IMR-90 (cell line): ENCODE data around the gene SLC66A1. TPM values are rescaled to one million over a fixed set of nuclear protein-coding genes. Genes with fewer than 3 reads are reported as not detected.

Experiments
- ATAC-seq: fragments of 200-7000 bp; cut with Tn5 transposase; 2 replicates; pipeline ENCODE4 v1.9.1; 2020; ENCODE audit warnings: low read depth, mild to moderate bottlenecking, moderate library complexity
- BruUV-seq: library from RNA; stranded (reverse); fragments of 400-500 nt; replicated peaks from 2 replicates; lab custom pipeline; 2021; lab: Mats Ljungman, UMichigan
- CTCF ChIA-PET: fragments of 300-600 bp; formaldehyde crosslinking; extraction: SDS; loops from one replicate; lab custom pipeline; 2021; ENCODE audit warnings: antibody characterized with exemption; lab: Yijun Ruan, JAX
- POLR2A ChIA-PET: fragments of 300-600 bp; sonication (Branson Sonifier 250); formaldehyde crosslinking; loops from one replicate; lab custom pipeline; 2022; ENCODE audit warnings: antibody characterized with exemption; ENCODE audit not compliant: unreplicated experiment; lab: Charles Lee
- DNase-seq: peaks from one replicate; pipeline ENCODE4 v3.0.0; 2013
- H2AFZ ChIP-seq: replicated peaks from 2 replicates; pipeline ENCODE3; 2013; ENCODE audit warnings: low read length, mild to moderate bottlenecking; ENCODE audit not compliant: poor library complexity
- H2AK5ac ChIP-seq: 2 replicates; pipeline ENCODE4 v1.6.1; 2013; ENCODE audit warnings: low read depth, low read length, inconsistent platforms
- H2AK9ac ChIP-seq: replicated peaks from 2 replicates; pipeline ENCODE3; 2013; ENCODE audit warnings: mild to moderate bottlenecking, low read depth, low read length, moderate library complexity; ENCODE audit not compliant: poor library complexity
- H2BK120ac ChIP-seq: 2 replicates; pipeline ENCODE4 v1.6.1; 2013; ENCODE audit warnings: low read depth, low read length, inconsistent platforms
- H2BK15ac ChIP-seq: 3 replicates; pipeline ENCODE4 v1.6.1; 2013; ENCODE audit warnings: low read depth, low read length, inconsistent platforms
- H2BK20ac ChIP-seq: 2 replicates; pipeline ENCODE4 v1.6.1; 2013; ENCODE audit warnings: low read depth, mild to moderate bottlenecking, inconsistent platforms, low read length, moderate library complexity
- H2BK5ac ChIP-seq: 2 replicates; pipeline ENCODE4 v1.6.1; 2013; ENCODE audit warnings: mild to moderate bottlenecking, low read depth, low read length, inconsistent platforms; ENCODE audit not compliant: poor library complexity, severe bottlenecking
- H3K14ac ChIP-seq: replicated peaks from 2 replicates; pipeline ENCODE4 v1.6.1; 2013; ENCODE audit warnings: low read depth, low read length, inconsistent platforms
- H3K18ac ChIP-seq: 2 replicates; pipeline ENCODE4 v1.6.1; 2013; ENCODE audit warnings: low read depth, low read length, control low read depth
- H3K23ac ChIP-seq: 2 replicates; pipeline ENCODE4 v1.6.1; 2013; ENCODE audit warnings: low read depth, low read length, inconsistent platforms
- H3K27ac ChIP-seq: 2 replicates; pipeline ENCODE4 v1.5.1; 2013; ENCODE audit warnings: mild to moderate bottlenecking, control low read depth, low read length; ENCODE audit not compliant: insufficient read depth
- H3K27me3 ChIP-seq: 2 replicates; pipeline ENCODE4 v1.6.1; 2013; ENCODE audit warnings: low read length; ENCODE audit not compliant: control insufficient read depth, insufficient read depth
- H3K36me3 ChIP-seq: 2 replicates; pipeline ENCODE4 v1.6.1; 2013; ENCODE audit warnings: low read length, mixed read lengths; ENCODE audit not compliant: control insufficient read depth, insufficient read depth
- H3K4ac ChIP-seq: 2 replicates; pipeline ENCODE4 v1.6.1; 2013; ENCODE audit warnings: low read depth, low read length, inconsistent platforms
- H3K4me1 ChIP-seq: 2 replicates; pipeline ENCODE4 v1.6.1; 2013; ENCODE audit warnings: low read length, mixed read lengths; ENCODE audit not compliant: control insufficient read depth, insufficient read depth
- H3K4me2 ChIP-seq: 2 replicates; pipeline ENCODE4 v1.6.1; 2013; ENCODE audit warnings: low read depth, mild to moderate bottlenecking, control low read depth, low read length, moderate library complexity
- H3K4me3 ChIP-seq: 2 replicates; pipeline ENCODE4 v1.5.1; 2013; ENCODE audit warnings: low read depth, mild to moderate bottlenecking, control low read depth, low read length, moderate library complexity; ENCODE audit not compliant: insufficient read depth
- H3K56ac ChIP-seq: 2 replicates; pipeline ENCODE4 v1.6.1; 2013; ENCODE audit warnings: low read length, inconsistent platforms; ENCODE audit not compliant: insufficient read depth; ENCODE audit errors: extremely low read depth
- H3K79me1 ChIP-seq, 2 experiments: 2 replicates each; pipeline ENCODE4 v1.6.1; 2013; ENCODE audit warnings: low read length in 2 of 2, inconsistent platforms in 1 of 2, low read depth in 1 of 2
- H3K9ac ChIP-seq: 2 replicates; pipeline ENCODE4 v1.6.1; 2013; ENCODE audit warnings: low read depth, low read length, control low read depth
- H3K9me1 ChIP-seq: 2 replicates; pipeline ENCODE4 v1.6.1; 2013; ENCODE audit warnings: low read length, inconsistent platforms; ENCODE audit not compliant: insufficient read depth
- H3K9me3 ChIP-seq: 2 replicates; pipeline ENCODE4 v1.6.1; 2013; ENCODE audit warnings: low read length; ENCODE audit not compliant: control insufficient read depth, insufficient read depth
- H4K20me1 ChIP-seq: 2 replicates; pipeline ENCODE4 v1.6.1; 2013; ENCODE audit warnings: low read length, inconsistent platforms; ENCODE audit not compliant: insufficient read depth
- H4K5ac ChIP-seq: 2 replicates; pipeline ENCODE4 v1.6.1; 2013; ENCODE audit warnings: mild to moderate bottlenecking, low read depth, low read length, control low read depth
- H4K8ac ChIP-seq, 2 experiments: 2 replicates each; pipeline ENCODE4 v1.6.1; 2013; ENCODE audit warnings: low read depth in 2 of 2, low read length in 2 of 2, control low read depth in 1 of 2, inconsistent platforms in 1 of 2
- H4K91ac ChIP-seq: 2 replicates; pipeline ENCODE4 v1.6.1; 2013; ENCODE audit warnings: low read depth, low read length, inconsistent platforms; ENCODE audit not compliant: insufficient read depth
- BHLHE40 ChIP-seq: fragments of 150-350 bp; IDR thresholded peaks from 2 replicates; pipeline ENCODE4 v1.6.1; 2016; ENCODE audit warnings: mild to moderate bottlenecking, low read depth, low read length
- CEBPB ChIP-seq: IDR thresholded peaks from 2 replicates; pipeline ENCODE4 v1.6.1; 2012; ENCODE audit warnings: low read depth, low read length, improper control_type of control experiment
- CHD1 ChIP-seq: IDR thresholded peaks from 2 replicates; pipeline ENCODE4 v1.6.1; 2012; ENCODE audit warnings: low read depth, low read length, improper control_type of control experiment
- FOS ChIP-seq: fragments of 150-350 bp; IDR thresholded peaks from 2 replicates; pipeline ENCODE4 v1.6.1; 2016; ENCODE audit warnings: low read depth, low read length
- MAFK ChIP-seq: IDR thresholded peaks from 2 replicates; pipeline ENCODE4 v1.6.1; 2012; ENCODE audit warnings: low read depth, low read length, improper control_type of control experiment
- MAZ ChIP-seq: IDR thresholded peaks from 2 replicates; pipeline ENCODE4 v1.6.1; 2012; ENCODE audit warnings: low read depth, mild to moderate bottlenecking, low read length, improper control_type of control experiment, moderate library complexity, borderline replicate concordance
- MXI1 ChIP-seq: IDR thresholded peaks from 2 replicates; pipeline ENCODE4 v1.6.1; 2012; ENCODE audit warnings: low read depth, mild to moderate bottlenecking, low read length, moderate library complexity, borderline replicate concordance
- NFE2L2 ChIP-seq: fragments of 150-350 bp; IDR thresholded peaks from 2 replicates; pipeline ENCODE4 v1.6.1; 2016; ENCODE audit warnings: low read depth, mild to moderate bottlenecking, low read length
- POLR2A ChIP-seq: IDR thresholded peaks from 2 replicates; pipeline ENCODE4 v1.6.1; 2012; ENCODE audit warnings: mild to moderate bottlenecking, low read depth, low read length
- RAD21 ChIP-seq: IDR thresholded peaks from 2 replicates; pipeline ENCODE4 v1.6.1; 2012; ENCODE audit warnings: low read length, improper control_type of control experiment
- RCOR1 ChIP-seq: IDR thresholded peaks from 2 replicates; pipeline ENCODE4 v1.6.1; 2012; ENCODE audit warnings: mild to moderate bottlenecking, low read length, improper control_type of control experiment; ENCODE audit not compliant: insufficient replicate concordance
- RFX5 ChIP-seq: IDR thresholded peaks from 2 replicates; pipeline ENCODE4 v1.8.0; 2012; ENCODE audit warnings: low read depth, mild to moderate bottlenecking, low read length, moderate library complexity
- SMC3 ChIP-seq: fragments of 150-350 bp; IDR thresholded peaks from 2 replicates; pipeline ENCODE4 v1.6.1; 2016; ENCODE audit warnings: low read depth, mild to moderate bottlenecking, antibody characterized with exemption, low read length, moderate library complexity
- WGBS, 2 experiments: methylation state at CpG; one replicate each; pipeline versions ENCODE4 v1.1.5 to v1.1.7; 2013; ENCODE audit warnings: missing lambda C conversion rate in 2 of 2; ENCODE audit not compliant: insufficient read length in 1 of 2; ENCODE audit errors: extremely low coverage in 2 of 2; 5-methylcytosine and 5-hydroxymethylcytosine counted together
- dilution Hi-C: fragments of 300-500 bp; cut with HindIII; formaldehyde crosslinking; loops from one replicate; pipeline ENCODE4 v1.14.3; 2018; ENCODE audit warnings: low sequenced_read_pairs; ENCODE audit not compliant: unreplicated experiment
- in situ Hi-C: fragments of 300-500 bp; cut with MboI; formaldehyde crosslinking; loops from 3 replicates; pipeline ENCODE4 v1.14.3; 2019; ENCODE audit warnings: low sequenced_read_pairs, inconsistent platforms, mixed read lengths
- intact Hi-C: fragments of 100-400 bp; cut with micrococcal nuclease; formaldehyde crosslinking; loops from 2 replicates; pipeline ENCODE4 v1.10.0; 2022
- polyA plus RNA-seq, 3 experiments: library from polyadenylated mRNA; depleted of rRNA; stranded (reverse); fragments of >200 nt; gene quantifications; 2 replicates each; pipeline ENCODE4 v1.2.3, GENCODE V29; 2012; ENCODE audit warnings: low replicate concordance in 1 of 3
- total RNA-seq: library from RNA; depleted of rRNA; stranded (reverse); fragments of >200 nt; gene quantifications from 2 replicates; pipeline ENCODE4 v1.2.3, GENCODE V29; 2012
- TF ChIP-seq, protein P1 (sequence below): fragments of 150-350 bp; IDR thresholded peaks from 2 replicates; pipeline ENCODE4 v1.6.1; 2016; ENCODE audit warnings: low read depth, mild to moderate bottlenecking, low read length, moderate library complexity, borderline replicate concordance
- TF ChIP-seq, protein P2 (sequence below): conservative IDR thresholded peaks from 2 replicates; pipeline ENCODE4 v1.5.1; 2012; ENCODE audit warnings: mild to moderate bottlenecking, low read depth, low read length, improper control_type of control experiment
- TF ChIP-seq, protein P3 (sequence below): fragments of 150-350 bp; IDR thresholded peaks from 2 replicates; pipeline ENCODE4 v1.6.1; 2017; ENCODE audit warnings: mild to moderate bottlenecking, antibody characterized with exemption, low read length, low read depth

SLC66A1 gene
- total and polyA plus RNA-seq, 2 of the 4 experiments (the other 2 are of a cell fraction), result 6.8 to 18.9 TPM

DNA sequence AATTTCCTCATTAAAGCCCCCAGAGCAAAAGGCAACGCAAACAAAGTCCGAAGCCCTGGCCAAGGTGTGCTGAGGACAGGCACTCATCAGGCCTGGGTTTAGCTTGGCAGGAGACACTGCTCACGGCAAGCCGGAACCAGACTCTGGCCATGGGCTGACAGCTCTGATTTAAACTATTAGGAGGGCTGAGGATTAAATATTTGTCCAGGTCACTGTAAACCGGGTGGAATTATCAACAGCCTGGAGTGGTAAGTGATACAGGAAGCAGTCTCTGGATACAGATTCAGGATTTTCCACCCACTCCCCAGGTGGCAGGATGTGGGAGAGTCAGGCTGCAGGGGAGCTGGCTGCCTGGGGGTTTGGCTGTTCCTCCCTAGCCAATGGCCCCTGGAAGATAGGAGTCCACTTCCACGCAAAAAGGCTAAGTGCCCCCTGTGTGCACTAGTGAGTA lies 42.4 kb downstream of the SLC66A1 start:
- no peaks in the 10 kb centered on the region for H3K9me3 ChIP-seq
- no peak overlapping the region for H2BK120ac ChIP-seq
- H2BK15ac ChIP-seq, result no peak overlapping the region
- peaks cover 26 to 65% of the 10 kb centered on the region in 2 experiments for H3K79me1 ChIP-seq
- POLR2A ChIA-PET, result no interaction called here
- H2BK20ac ChIP-seq, result no peak overlapping the region
- no peak overlapping the region for H2AK9ac ChIP-seq
- no peak overlapping the region for H3K14ac ChIP-seq
- no peak overlapping the region for H4K8ac ChIP-seq
- no peak overlapping the region for H4K91ac ChIP-seq
- WGBS, 2 experiments, result 37% methylated on average over 3 of the region's 6 CpGs; no CpG with 5 or more reads in 1 of the 2 experiments
- H2AK5ac ChIP-seq, result no peak overlapping the region
- H3K56ac ChIP-seq, result no peak overlapping the region
- H2AFZ ChIP-seq, result no peak overlapping the region
- H3K4me1 ChIP-seq, result peaks cover 2% of the 10 kb centered on the region; the same call in 1 of the 2 replicates
- no peak overlapping the region for H3K4me3 ChIP-seq
- no peak overlapping the region for H2BK5ac ChIP-seq
- in situ Hi-C loops (no loop called here), dilution Hi-C loops (no loop called here), intact Hi-C loops (no loop called here)
- H3K23ac ChIP-seq, result no peak overlapping the region
- H3K9me1 ChIP-seq, result no peaks in the 10 kb centered on the region; the same call in 1 of the 2 replicates
- no peak overlapping the region for H3K18ac ChIP-seq
- no peak overlapping the region for H3K9ac ChIP-seq
- ATAC-seq (no peak), DNase-seq (no peak)
- H4K20me1 ChIP-seq, result peaks cover 47% of the 10 kb centered on the region
- H3K4me2 ChIP-seq, result no peak overlapping the region
- H3K27me3 ChIP-seq, result no peaks in the 10 kb centered on the region
- H3K36me3 ChIP-seq, result peaks cover 71% of the 10 kb centered on the region
- TF ChIP-seq MAFK (no peak), BHLHE40 (no peak), RAD21 (no peak), MAZ (no peak), RFX5 (no peak), RCOR1 (no peak), FOS (no peak), NFE2L2 (no peak), SMC3 (no peak), CHD1 (no peak), MXI1 (no peak), CEBPB (no peak), POLR2A (no peak)
- TF ChIP-seq, protein P1, sequence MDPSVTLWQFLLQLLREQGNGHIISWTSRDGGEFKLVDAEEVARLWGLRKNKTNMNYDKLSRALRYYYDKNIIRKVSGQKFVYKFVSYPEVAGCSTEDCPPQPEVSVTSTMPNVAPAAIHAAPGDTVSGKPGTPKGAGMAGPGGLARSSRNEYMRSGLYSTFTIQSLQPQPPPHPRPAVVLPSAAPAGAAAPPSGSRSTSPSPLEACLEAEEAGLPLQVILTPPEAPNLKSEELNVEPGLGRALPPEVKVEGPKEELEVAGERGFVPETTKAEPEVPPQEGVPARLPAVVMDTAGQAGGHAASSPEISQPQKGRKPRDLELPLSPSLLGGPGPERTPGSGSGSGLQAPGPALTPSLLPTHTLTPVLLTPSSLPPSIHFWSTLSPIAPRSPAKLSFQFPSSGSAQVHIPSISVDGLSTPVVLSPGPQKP, result no peak
- TF ChIP-seq, protein P2, sequence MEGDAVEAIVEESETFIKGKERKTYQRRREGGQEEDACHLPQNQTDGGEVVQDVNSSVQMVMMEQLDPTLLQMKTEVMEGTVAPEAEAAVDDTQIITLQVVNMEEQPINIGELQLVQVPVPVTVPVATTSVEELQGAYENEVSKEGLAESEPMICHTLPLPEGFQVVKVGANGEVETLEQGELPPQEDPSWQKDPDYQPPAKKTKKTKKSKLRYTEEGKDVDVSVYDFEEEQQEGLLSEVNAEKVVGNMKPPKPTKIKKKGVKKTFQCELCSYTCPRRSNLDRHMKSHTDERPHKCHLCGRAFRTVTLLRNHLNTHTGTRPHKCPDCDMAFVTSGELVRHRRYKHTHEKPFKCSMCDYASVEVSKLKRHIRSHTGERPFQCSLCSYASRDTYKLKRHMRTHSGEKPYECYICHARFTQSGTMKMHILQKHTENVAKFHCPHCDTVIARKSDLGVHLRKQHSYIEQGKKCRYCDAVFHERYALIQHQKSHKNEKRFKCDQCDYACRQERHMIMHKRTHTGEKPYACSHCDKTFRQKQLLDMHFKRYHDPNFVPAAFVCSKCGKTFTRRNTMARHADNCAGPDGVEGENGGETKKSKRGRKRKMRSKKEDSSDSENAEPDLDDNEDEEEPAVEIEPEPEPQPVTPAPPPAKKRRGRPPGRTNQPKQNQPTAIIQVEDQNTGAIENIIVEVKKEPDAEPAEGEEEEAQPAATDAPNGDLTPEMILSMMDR, result no peak
- TF ChIP-seq, protein P3, sequence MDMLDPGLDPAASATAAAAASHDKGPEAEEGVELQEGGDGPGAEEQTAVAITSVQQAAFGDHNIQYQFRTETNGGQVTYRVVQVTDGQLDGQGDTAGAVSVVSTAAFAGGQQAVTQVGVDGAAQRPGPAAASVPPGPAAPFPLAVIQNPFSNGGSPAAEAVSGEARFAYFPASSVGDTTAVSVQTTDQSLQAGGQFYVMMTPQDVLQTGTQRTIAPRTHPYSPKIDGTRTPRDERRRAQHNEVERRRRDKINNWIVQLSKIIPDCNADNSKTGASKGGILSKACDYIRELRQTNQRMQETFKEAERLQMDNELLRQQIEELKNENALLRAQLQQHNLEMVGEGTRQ, result no peak
- BruUV-seq, result no TSS peak
- H3K27ac ChIP-seq, result no peak overlapping the region
- no peak overlapping the region for H4K5ac ChIP-seq
- CTCF ChIA-PET, result no interaction called here
- H3K4ac ChIP-seq, result no peak overlapping the region
